GM18909 (cell line): ENCODE results near the gene APBA2.

ENCODE experiments used
- ATAC-seq: cut with Tn5 transposase; IDR thresholded peaks from one replicate; pipeline ENCODE4 v1.9.1; 2021; ENCODE audit warnings: mild to moderate bottlenecking; ENCODE audit not compliant: unreplicated experiment, poor library complexity

The APBA2 gene

DNA sequence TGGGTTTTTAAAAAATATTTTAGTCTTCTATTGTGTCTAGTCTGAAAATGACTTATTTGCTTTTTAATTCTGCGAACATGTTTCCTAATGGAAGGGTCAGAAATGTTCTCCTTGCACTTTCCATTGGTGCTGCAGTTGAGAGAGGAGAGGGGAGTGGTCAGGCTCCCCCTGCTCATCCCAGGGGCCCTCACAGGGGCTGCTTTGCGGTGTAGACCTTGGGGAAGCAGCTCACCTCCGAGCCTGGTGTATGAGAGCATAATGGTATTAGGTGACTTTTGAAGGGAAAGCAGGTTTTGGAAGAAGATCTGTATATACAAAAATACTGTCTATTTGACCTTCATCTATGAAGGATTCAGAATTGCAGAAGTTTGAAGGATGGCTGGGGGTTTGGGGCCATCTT, 28.3 kb downstream of the APBA2 start:
- ATAC-seq = no peak

GRCh38 chr15:28914483-28915023, 28.8 kb downstream of the APBA2 start:
- ATAC-seq = no peak

DNA sequence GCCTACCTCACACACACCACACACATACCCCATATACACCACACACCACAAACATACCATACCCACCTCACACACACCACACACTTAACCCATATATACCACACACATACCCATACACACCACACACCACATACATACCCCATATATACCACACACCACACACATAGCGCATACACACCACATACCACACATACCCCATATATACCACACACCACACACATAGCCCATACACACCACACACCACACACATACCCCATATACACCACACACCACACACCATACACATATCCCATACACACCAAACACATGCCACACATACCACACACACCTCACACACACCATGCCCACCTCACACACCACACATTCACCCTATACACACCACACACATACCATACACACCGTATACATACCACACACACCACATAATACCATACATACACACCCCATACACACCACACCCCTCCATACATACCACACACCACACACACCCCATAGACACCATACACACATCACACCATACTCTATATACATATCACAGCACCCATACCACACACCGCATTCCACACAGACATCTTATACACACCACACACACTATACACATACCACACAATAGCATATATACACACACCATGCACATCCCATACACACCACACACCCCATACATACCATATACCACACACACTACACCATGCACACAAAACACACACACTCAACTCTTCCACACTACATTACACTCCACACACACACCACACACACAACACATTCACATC, 29.5 kb downstream of the APBA2 start:
- ATAC-seq = no peak

- ATAC-seq = no peak
Observed at GRCh38 chr15:28915935-28916334, 30.2 kb downstream of the APBA2 start.

DNA sequence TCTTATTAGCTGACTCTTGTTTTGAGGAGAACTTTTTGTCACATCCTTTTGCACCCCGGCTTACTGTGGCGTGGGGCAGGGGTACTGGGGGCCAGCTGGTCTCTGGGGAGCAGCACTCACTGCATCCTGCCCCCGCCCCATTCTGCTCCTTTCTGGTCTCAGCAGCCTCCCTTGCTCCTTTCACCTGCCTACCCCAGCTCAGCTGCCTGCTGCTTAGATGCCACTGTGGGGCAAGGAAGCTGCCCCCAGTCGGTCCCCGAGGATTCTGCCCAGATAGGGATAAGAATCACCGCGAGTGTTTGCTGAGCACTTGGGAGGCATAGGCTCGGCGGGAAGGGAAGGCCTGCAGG, 32.0 kb downstream of the APBA2 start:
- no peak for ATAC-seq

DNA sequence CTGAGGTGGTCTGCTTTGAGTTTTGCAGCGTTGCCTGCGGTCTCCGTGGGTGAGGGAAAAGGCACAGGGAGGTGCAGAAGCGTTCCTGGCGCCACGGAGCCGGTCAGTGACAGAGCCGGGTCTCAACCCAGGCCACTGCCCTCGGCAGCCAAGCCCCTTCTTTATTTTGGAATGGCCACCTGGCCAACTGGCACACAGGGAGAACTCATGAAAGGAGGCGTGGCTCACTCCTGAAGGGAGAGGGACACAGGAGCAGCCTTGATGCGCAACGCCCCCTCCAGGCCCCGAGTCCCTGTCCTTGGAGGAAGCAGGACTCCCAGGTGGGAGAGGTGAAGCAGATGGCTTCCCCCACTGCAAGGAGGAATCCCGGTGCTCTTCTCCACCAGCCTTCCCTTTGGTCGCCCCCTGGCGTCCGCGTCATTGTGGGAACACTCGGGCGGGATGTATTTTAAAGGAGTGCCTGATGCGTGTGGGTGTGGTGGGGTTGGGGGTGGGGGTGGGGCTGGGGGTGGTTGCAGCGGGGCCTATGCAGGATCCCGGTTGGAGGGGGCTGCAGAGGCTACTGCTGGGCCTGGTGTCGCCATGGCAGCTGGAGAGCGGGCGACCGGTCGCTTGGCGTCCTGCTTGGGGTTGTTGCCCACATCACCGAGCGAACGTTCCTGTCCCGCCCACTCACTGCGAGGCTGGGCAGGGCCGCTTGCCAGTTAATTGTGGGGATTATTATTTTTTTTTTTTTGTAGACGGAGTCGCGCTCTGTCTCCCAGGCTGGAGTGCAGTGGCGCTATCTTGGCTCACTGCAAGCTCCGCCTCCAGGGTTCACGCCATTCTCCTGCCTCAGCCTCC, 32.6 kb downstream of the APBA2 start:
- ATAC-seq = no peak

- no peak for ATAC-seq
Observed at GRCh38 chr15:28919201-28919635, 33.4 kb downstream of the APBA2 start.

DNA sequence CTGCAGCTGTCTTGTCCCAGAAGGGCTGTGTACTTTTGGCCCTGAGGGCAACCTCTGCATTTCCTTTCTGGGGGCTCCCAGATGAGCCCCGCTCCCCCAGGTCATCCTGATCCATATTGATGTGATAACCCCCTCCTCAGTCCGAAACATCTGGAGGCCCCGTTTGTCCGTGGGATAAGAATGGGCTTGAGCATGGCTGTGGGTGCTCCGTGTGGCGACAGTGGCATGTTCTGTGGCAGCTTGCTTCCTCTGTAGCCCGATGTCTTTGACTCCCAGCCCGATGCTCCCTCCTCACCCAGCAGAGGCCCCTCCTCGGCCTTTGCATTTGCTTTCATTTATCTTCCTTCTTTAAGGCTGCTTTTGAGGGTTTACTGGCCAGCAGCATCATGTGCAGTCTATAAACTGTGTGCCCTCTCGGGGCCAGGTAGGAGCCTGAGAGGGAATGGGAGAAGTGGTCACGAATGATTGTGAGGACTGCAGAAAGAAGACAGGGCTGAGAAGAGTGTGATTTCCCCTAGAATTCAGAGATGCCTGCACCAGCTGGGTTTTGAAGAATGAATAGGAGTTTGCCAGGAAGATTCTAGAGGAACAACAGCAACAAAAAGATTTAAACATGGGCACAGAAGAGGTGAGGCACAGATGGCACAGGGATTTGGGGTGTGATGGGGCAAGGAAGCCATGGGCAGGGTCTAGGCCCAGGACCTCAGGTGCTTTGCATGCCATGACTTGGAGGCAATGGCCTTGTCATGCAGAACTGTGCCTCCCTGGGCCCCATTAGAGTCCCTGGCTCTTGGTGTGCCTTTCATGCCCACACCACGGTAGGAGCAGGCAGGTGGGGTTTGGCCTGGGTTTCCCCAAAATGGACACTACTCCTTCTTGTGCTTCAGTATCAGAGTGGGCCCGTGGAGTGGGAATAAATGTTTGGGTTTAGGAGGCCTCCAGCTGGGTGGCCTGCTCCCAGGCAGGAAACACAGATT, 34.2 kb downstream of the APBA2 start:
- no peak for ATAC-seq

- no peak for ATAC-seq
Observed at GRCh38 chr15:28920781-28921331, 35.1 kb downstream of the APBA2 start.

- ATAC-seq = no peak
Observed at GRCh38 chr15:28921336-28921735, 35.6 kb downstream of the APBA2 start.

DNA sequence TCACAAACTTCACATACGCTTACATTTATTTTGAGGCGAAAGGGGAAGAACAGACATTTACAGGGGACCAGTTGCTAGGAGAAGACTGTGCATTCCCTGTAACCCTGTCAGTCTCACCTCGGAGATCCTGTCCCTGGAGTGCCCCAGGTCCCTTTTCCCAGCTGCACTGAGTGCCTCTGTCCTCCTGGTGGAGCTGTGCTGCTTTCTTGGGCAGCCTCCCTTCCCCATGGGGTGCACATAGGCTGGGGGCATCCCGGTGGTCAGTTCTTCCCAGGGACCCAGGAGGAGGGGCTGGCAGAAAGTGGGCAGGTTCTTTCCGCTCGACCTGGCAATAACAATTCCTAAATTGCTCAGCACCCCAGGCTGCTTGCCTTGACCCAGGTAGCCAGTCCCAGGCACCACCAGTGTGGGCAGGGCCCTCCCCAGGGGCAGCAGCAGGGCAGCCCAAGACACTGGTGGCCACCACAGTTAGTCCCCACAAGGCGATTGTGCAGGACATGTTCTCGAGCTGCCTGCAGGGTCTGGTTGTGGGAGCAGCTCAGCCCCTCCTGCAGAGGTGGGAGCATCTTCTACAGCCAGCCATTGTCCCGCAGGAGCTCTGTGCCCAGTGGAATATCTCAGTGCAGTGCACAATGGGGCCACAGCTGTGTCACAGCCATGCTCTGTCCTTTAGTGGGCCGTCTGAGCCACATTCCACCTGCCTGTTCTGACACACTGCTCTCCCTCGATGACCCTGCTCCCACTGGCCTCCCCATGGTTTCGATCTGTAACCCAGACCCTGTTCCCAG, 36.3 kb downstream of the APBA2 start:
- ATAC-seq = no peak

DNA sequence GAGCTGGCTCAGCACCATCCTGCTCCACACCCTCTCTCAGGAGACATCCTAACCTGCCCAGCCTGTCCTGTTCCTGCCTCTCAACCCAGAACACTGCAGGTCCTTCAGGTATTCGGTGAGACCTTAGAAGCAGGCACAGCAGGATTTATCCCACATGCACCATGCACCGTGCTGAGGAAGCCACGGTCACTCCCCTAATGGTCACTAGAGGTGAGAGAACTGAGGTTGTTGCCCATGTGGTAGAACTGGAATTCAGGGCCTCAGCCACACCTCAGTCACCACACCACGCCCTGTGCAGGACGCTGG, 36.9 kb downstream of the APBA2 start:
- ATAC-seq = no peak

- ATAC-seq = no peak
Observed at GRCh38 chr15:28923726-28924280, 38.0 kb downstream of the APBA2 start.

DNA sequence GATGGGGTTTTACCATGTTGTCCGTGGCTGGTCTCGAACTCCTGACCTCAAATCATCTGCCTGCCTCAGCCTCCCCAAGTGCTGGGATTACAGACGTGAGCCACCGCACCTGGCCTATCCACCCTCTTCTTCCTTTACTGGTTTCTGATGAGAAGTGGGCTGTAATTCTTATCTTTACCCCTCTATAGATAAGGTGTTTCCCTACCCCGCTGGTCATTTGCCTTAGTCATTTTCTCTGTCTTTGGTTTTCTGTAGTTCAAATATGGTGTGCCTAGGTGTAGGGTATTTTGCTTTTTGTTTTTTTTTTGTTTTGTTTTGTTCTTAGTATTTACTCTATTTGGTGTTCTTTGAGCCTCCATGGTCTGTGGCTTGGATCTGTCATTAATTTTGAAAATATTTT, 41.3 kb downstream of the APBA2 start:
- no peak for ATAC-seq

DNA sequence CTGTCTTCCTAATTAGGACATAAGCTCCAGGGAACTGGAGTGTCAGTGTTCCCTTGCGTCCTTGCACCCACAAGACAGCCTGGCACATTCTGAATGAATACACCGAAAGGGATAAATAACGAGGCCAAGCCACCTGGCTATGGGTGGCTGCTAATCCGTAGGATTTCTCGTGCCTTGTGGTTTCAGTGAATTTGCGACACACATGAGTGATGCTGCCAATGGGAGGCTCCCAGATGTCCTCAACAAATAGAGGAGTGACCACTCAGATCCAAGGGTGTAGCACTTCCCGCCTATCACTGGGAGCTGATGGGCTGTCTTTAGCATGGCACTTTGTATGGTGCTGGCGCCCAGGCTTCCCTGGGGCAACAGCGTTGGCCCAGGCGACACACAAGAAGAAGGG, 43.4 kb downstream of the APBA2 start:
- no peak for ATAC-seq

GRCh38 chr15:28930011-28930410, 44.2 kb downstream of the APBA2 start:
- ATAC-seq = no peak

DNA sequence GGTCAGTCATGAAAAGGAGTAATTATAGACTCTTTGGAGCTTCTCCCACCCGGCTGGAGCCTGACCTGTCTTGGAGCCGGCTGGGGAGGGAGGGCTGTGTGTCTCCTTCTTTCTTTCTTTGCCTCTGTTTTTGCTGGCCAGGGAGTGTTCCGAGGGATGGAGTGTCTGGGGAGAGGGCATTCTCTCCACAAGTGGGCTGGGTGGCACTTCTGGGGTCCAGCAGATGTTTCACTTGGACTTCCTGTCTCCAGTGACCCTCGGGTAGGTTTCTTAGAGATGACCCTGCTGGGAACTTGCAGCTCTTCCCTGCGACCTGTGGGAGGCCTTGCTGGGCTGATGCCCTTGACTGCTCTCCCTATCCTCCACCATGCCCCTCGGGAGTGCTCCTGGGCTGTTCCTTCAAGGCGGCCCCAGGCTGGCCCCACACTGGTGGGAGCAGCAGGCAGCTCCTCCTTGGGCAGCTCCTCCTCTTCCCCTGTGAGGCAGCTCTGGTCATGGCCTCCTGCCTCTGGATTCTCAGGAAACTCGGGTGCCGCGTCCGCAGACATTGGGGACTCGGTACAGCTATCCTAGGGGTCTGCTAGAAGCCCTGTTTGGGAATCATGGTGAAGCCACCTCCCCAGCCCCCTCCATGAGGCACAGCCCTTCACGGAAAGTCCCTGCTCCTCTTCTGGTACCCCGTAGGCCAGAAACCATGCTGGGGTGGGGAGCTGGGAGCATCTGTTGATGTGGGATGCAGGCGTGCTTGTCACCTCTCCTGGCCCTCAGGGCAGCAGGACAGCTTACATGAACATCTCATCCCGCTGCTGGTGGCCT, 44.9 kb downstream of the APBA2 start:
- no peak for ATAC-seq

GRCh38 chr15:28931828-28932227, 46.1 kb downstream of the APBA2 start:
- ATAC-seq = no peak
